ENCODE results near the gene TFB1M.

Gene TFB1M

DNA sequence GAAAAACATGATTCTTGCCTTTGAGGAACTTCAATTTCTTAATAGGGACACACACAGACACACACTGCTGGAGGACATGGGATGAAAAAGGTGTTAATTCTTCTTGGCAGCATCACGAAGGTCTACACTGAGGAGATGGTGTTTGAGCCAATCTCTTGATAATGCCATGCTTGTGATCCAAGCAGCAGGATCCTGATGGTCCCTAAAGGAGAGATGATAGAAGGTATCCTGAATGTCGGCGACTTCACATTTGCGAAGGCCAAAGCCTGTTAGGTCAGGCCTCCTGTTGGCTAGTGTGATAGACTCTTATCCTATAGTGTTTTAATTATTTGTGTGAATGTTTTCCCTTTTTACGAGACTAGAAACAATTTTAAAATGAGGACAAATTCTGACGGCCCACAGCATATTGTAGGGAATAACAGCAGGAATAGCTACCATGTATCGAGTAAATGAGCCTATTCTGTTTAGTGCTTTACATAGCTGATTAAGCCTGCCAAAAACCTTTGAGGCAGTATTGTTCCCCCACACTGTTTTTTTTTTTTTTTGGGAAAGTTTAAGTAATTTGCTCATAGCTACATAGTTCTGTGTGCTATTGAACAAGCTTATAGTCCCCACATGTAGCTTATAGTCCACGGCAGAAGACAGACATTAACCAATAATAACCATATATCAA lies 15.3 kb upstream of the TFB1M start:
- no peak overlapping the region for H3K4me3 ChIP-seq (replicated peaks; ENCODE audit: low read depth, low read length)
- DNase-seq (ENCODE audit: extremely low read depth, low read depth) = no peak
- TF ChIP-seq, protein P1, sequence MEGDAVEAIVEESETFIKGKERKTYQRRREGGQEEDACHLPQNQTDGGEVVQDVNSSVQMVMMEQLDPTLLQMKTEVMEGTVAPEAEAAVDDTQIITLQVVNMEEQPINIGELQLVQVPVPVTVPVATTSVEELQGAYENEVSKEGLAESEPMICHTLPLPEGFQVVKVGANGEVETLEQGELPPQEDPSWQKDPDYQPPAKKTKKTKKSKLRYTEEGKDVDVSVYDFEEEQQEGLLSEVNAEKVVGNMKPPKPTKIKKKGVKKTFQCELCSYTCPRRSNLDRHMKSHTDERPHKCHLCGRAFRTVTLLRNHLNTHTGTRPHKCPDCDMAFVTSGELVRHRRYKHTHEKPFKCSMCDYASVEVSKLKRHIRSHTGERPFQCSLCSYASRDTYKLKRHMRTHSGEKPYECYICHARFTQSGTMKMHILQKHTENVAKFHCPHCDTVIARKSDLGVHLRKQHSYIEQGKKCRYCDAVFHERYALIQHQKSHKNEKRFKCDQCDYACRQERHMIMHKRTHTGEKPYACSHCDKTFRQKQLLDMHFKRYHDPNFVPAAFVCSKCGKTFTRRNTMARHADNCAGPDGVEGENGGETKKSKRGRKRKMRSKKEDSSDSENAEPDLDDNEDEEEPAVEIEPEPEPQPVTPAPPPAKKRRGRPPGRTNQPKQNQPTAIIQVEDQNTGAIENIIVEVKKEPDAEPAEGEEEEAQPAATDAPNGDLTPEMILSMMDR (IDR thresholded peaks at IDR 0.05; ENCODE audit: low read depth, low read length, missing control alignments) = no peak

DNA sequence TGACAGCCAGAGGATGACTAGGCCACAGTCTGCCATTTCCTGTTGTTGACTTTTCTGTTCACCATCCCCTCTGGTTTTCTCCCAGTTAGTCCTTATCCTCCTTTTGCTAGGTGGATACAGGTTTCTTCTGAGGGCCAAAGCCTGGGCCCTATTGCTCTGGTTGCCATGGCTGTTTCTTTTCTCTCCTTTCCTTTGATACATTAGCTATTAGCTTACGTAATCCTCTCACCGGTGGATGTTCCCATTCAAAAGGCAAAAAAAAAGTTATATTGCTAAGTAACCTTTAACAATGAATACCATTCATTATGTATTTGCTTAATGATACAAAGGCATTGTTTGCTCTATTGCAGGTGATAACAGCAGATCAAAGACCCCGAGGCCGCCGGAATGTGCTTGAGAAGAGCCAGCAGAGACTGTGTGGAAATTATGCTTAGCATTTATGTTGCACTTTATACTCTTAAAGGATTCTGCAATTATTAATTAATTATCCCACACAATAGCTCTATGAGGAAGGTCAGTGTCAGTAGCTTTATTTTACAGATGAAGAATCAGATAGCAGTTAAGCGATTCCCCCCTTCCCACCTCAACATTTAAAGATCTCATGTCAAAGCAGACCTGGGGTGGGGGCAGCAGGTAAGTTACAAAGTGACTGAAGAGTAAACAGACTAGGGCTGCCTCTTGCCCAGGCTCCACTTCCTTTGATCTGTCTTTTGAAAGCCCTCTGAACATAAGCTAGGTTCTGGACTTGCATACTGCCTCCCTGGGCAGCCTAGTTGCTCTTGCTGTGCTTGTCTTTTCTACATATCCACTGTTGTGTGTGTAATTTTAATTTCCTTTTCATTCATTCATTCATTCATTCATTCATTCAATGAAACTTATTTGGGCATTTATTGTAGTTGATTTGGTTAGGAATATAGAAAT lies 14.5 kb upstream of the TFB1M start:
- H3K4me3 ChIP-seq (replicated peaks; ENCODE audit: low read depth, low read length) = no peak overlapping the region
- DNase-seq (ENCODE audit: extremely low read depth, low read depth) = no peak
- TF ChIP-seq, protein P1 (IDR thresholded peaks at IDR 0.05; ENCODE audit: low read depth, low read length, missing control alignments) = no peak

DNA sequence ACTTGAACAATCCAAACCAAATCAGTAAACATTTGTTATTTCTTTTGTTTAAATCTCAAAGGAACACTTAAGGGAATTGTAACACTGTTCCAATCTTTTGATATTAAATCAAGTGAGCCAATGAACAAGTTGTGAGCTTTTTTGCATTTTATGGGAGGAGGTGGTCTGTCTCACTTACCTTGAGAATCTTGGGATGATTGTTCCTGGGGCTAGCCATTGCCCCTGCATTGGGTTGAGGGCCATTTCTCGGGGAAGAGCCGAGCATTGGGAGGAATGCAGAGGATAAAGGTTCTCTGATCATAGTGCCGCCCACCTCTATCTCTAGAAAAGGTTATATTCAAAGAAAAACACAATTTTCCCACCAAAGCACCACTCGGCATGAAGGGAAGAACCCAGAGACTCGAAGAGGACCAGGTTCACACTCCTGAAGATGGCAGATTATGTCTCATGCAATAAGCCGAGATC lies 13.8 kb upstream of the TFB1M start:
- H3K4me3 ChIP-seq (replicated peaks; ENCODE audit: low read depth, low read length) = no peak overlapping the region
- TF ChIP-seq, protein P1 (IDR thresholded peaks at IDR 0.05; ENCODE audit: low read depth, low read length, missing control alignments) = no peak
- DNase-seq (ENCODE audit: extremely low read depth, low read depth) = no peak

DNA sequence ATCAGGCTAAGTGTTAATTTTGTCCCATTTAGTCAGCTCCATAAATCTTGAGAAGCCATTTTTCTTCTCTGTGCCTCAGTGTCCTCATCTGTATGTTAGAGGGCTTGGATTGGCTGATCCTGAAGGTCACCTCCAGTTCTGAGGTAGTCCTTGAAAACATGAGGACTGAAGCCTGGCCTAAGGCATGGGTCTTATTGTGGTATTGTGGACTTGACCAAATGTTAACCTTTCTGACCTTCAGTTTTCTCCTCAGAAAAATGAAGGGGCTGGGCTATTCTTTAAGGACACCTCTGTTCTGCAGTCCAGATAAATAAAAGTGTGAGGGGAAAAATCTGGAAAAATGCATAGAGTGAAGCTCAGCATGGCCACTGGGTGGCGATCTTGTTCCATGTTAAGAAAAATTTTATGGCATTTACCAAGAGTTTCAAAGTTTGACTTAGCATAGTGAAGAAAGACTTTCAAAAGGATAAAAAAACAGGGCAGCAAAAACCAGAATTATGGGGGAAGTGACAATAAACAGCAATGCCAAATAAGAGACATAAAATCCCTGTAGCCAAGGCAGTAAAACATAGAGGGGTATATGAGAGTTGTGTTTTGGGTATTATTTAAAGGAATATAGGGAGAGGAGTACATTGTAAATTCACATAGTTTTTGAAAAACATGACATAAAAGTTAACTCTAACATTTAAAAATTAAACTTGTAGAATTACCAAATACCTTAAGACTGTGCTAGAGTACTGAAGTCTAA lies 13.2 kb upstream of the TFB1M start:
- DNase-seq (ENCODE audit: extremely low read depth, low read depth) = peak; percentile 38
- TF ChIP-seq, protein P1 (IDR thresholded peaks at IDR 0.05; ENCODE audit: low read depth, low read length, missing control alignments) = peak; percentile 71
- no peak overlapping the region for H3K4me3 ChIP-seq (replicated peaks; ENCODE audit: low read depth, low read length)

DNA sequence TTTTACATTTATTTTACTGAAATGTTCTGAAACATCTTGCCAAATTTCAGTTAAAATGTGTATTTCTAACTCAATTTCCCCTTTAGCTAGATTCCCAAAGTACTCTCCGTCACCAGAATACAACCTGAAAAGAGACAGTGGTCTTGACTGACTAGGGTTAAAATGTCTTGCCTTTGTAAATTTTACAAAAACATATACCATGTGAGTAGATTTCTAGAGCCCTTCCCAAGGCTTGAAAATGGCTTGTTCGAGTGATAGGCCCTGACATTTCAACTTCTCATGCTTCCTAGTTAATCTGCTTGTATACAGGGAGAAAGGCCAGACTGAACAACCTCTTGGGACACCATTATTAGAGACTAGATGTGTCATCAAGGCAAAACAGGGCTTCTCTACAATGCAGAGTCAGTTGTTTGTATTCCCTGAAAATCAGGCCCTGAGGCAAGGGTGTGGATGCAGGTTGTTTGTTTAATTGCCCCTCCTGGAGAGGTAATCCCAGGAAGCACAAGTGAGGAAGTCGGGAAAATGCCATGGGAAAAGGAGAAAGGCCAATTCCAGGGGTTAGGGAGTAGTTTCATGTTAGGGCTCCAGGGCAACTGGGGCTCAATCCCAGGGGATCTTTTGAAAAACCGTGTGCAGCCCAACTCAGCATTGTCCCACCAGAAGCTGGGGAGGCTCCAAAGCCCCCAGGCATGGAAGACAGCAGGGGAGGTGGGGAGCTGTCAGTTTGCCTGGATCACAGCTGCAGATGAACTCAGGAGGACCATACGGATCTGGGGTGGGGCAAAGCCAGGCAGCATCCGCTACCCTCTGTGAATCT lies 11.6 kb upstream of the TFB1M start:
- TF ChIP-seq, protein P1 (IDR thresholded peaks at IDR 0.05; ENCODE audit: low read depth, low read length, missing control alignments) = no peak
- no peak overlapping the region for H3K4me3 ChIP-seq (replicated peaks; ENCODE audit: low read depth, low read length)
- DNase-seq (ENCODE audit: extremely low read depth, low read depth) = no peak

DNA sequence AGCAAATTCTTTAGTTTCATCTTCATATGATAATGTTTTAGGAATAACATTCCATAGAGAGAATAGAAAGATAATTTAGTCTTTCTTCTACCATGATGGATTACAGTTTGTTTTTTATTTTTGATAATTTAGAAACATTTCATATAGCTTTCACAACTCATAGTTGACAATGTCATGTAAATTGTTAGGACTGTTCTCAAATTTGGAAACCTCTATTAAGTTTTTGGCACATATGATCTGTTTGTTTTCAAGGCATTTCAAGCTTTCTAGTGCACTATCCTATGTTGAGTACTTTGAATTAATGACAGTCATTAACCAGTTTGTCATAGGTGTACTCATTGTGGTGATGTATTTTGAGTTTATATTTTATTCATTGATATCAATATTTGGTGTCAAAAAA lies 10.7 kb upstream of the TFB1M start:
- H3K4me3 ChIP-seq (replicated peaks; ENCODE audit: low read depth, low read length) = no peak overlapping the region

More for the DNA sequence above, 10.7 kb upstream of the TFB1M start:
- TF ChIP-seq, protein P1 (IDR thresholded peaks at IDR 0.05; ENCODE audit: low read depth, low read length, missing control alignments) = no peak
- DNase-seq (ENCODE audit: extremely low read depth, low read depth) = no peak

Data from HFF-Myc (cell line).